HG03565 (cell line): ENCODE measurements around the gene DCTN1.
"Not testable (repeated sequence)": the region's sequence is repeated elsewhere in the genome, so short reads cannot be mapped to it uniquely, and the experiment has no call there.

ENCODE experiments used
- ATAC-seq: cut with Tn5 transposase; IDR thresholded peaks from one replicate; pipeline ENCODE4 v1.9.1; 2021; ENCODE audit warnings: mild to moderate bottlenecking, moderate library complexity; ENCODE audit not compliant: unreplicated experiment

DCTN1 gene

GRCh38 chr2:74372674-74373073 is 7.4 kb downstream of the DCTN1 start:
- ATAC-seq, result no peak

GRCh38 chr2:74371421-74371820 is 8.7 kb downstream of the DCTN1 start:
- no peak for ATAC-seq

- ATAC-seq, result no peak
Measured at GRCh38 chr2:74369976-74370375, 10.1 kb downstream of the DCTN1 start.

- ATAC-seq, result no peak
Measured at GRCh38 chr2:74368499-74368898, 11.6 kb downstream of the DCTN1 start.

GRCh38 chr2:74367789-74368188 is 12.3 kb downstream of the DCTN1 start:
- no peak for ATAC-seq

GRCh38 chr2:74366036-74366435 is 14.1 kb downstream of the DCTN1 start:
- ATAC-seq, result no peak

GRCh38 chr2:74364533-74365505 is 15.3 kb downstream of the DCTN1 start:
- ATAC-seq, result no peak

- no peak for ATAC-seq
Measured at GRCh38 chr2:74361327-74361726, 18.8 kb downstream of the DCTN1 start.

- no peak for ATAC-seq
Measured at GRCh38 chr2:74357627-74358026, 22.5 kb downstream of the DCTN1 start.

- ATAC-seq, result no peak
Measured at GRCh38 chr2:74349889-74350288, 30.2 kb downstream of the DCTN1 start.

- no peak for ATAC-seq
Measured at GRCh38 chr2:74347742-74348141, 32.4 kb downstream of the DCTN1 start.

GRCh38 chr2:74347303-74347702 is 32.8 kb downstream of the DCTN1 start:
- ATAC-seq, result no peak

- ATAC-seq, result no peak
Measured at GRCh38 chr2:74345272-74345943, 34.7 kb downstream of the DCTN1 start.

GRCh38 chr2:74343316-74343715 is 36.8 kb downstream of the DCTN1 start, which contains the start of gene SLC4A5:
TSS of gene SLC4A5 (minus strand) at chr2:74343416. CDS start at chr2:74315023, 28,393 bp downstream.
- no peak for ATAC-seq

GRCh38 chr2:74336227-74336626 is 43.9 kb downstream of the DCTN1 start:
- not testable (repeated sequence) for ATAC-seq

GRCh38 chr2:74334931-74335333 is 45.2 kb downstream of the DCTN1 start:
- peak; percentile 45 for ATAC-seq

GRCh38 chr2:74333896-74334586 is 46.1 kb downstream of the DCTN1 start:
- ATAC-seq, result no peak

GRCh38 chr2:74333175-74333574 is 46.9 kb downstream of the DCTN1 start:
- ATAC-seq, result no peak

GRCh38 chr2:74332550-74333174 is 47.4 kb downstream of the DCTN1 start:
- no peak for ATAC-seq

- ATAC-seq, result no peak
Measured at GRCh38 chr2:74328573-74328972, 51.5 kb downstream of the DCTN1 start.

GRCh38 chr2:74328074-74328473 is 52.0 kb downstream of the DCTN1 start:
- ATAC-seq, result no peak
